Nephron (organoid): ENCODE measurements around the gene RAB3GAP1.
A peak's percentile ranks its signal among the peaks of the same experiment; 100 is the strongest.
"Not testable (repeated sequence)": the region's sequence is repeated elsewhere in the genome, so short reads cannot be mapped to it uniquely, and the experiment has no call there.

Source experiments
- H3K27ac Mint-ChIP-seq, 3 experiments: 2 replicates each; pipeline ENCODE4 v1.8.0; 2020; ENCODE audit warnings: mixed read lengths in 3 of 3, mild to moderate bottlenecking in 2 of 3, moderate library complexity in 1 of 3
- H3K27me3 Mint-ChIP-seq: 2 replicates; pipeline ENCODE4 v1.8.0; 2021; ENCODE audit warnings: low read depth, mild to moderate bottlenecking, moderate library complexity, mixed read lengths
- H3K36me3 Mint-ChIP-seq: 2 replicates; pipeline ENCODE4 v1.8.0; 2020; ENCODE audit warnings: low read depth, mixed read lengths
- H3K4me1 Mint-ChIP-seq: 2 replicates; pipeline ENCODE4 v1.8.0; 2020; ENCODE audit warnings: mixed read lengths
- H3K4me3 Mint-ChIP-seq, 3 experiments: 2 replicates each; pipeline ENCODE4 v1.8.0; 2020; ENCODE audit warnings: mild to moderate bottlenecking in 3 of 3, mixed read lengths in 3 of 3, moderate library complexity in 2 of 3
- H3K9me3 Mint-ChIP-seq: 2 replicates; pipeline ENCODE4 v1.8.0; 2020; ENCODE audit warnings: mixed read lengths
- CTCF ChIP-seq, 3 experiments: fragments of 200-600 bp; sonication (generic); IDR thresholded peaks; one replicate each; pipeline ENCODE4 v1.5.0; 2021; ENCODE audit warnings: antibody characterized with exemption in 3 of 3; ENCODE audit not compliant: unreplicated experiment in 3 of 3

The RAB3GAP1 gene

GRCh38 chr2:135099802-135100483, 47.9 kb downstream of the RAB3GAP1 start:
- Mint-ChIP-seq H3K27ac (no peak overlapping the region), H3K9me3 (peaks cover 18% of the 10 kb centered on the region), H3K4me3 (no peak overlapping the region), H3K4me1 (no peaks in the 10 kb centered on the region), H3K27me3 (no peaks in the 10 kb centered on the region), H3K36me3 (peaks cover 43% of the 10 kb centered on the region)
- no peak for TF ChIP-seq CTCF (IDR thresholded peaks at IDR 0.05; ENCODE audit: unreplicated experiment in 3 of 3)

- Mint-ChIP-seq H3K4me3 (no peak overlapping the region), H3K27ac (no peak overlapping the region), H3K27me3 (no peaks in the 10 kb centered on the region), H3K4me1 (no peaks in the 10 kb centered on the region), H3K36me3 (peaks cover 63% of the 10 kb centered on the region), H3K9me3 (peaks cover 27% of the 10 kb centered on the region)
- TF ChIP-seq CTCF (IDR thresholded peaks at IDR 0.05; ENCODE audit: unreplicated experiment in 3 of 3) = no peak
Measured at GRCh38 chr2:135103843-135104242, 51.8 kb downstream of the RAB3GAP1 start.

GRCh38 chr2:135105513-135106316, 53.6 kb downstream of the RAB3GAP1 start:
- peaks cover 28% of the 10 kb centered on the region for H3K9me3 Mint-ChIP-seq
- H3K27me3 Mint-ChIP-seq, H3K4me3 Mint-ChIP-seq, H3K27ac Mint-ChIP-seq, H3K4me1 Mint-ChIP-seq: not testable (repeated sequence)
- peaks cover 67% of the 10 kb centered on the region for H3K36me3 Mint-ChIP-seq

GRCh38 chr2:135113322-135113721, 61.2 kb downstream of the RAB3GAP1 start:
- Mint-ChIP-seq H3K4me3 (no peak overlapping the region), H3K27ac (no peak overlapping the region), H3K4me1 (peaks cover 9% of the 10 kb centered on the region), H3K9me3 (peaks cover 7% of the 10 kb centered on the region), H3K27me3 (no peaks in the 10 kb centered on the region), H3K36me3 (peaks cover 45% of the 10 kb centered on the region)
- TF ChIP-seq CTCF (IDR thresholded peaks at IDR 0.05; ENCODE audit: unreplicated experiment in 3 of 3) = no peak

GRCh38 chr2:135119582-135119981, 67.5 kb downstream of the RAB3GAP1 start:
- H3K27ac Mint-ChIP-seq = no peak overlapping the region
- no peak overlapping the region for H3K4me3 Mint-ChIP-seq
- peaks cover 3% of the 10 kb centered on the region for H3K9me3 Mint-ChIP-seq
- no peaks in the 10 kb centered on the region for H3K4me1 Mint-ChIP-seq
- H3K36me3 Mint-ChIP-seq = peaks cover 30% of the 10 kb centered on the region
- no peak for TF ChIP-seq CTCF (IDR thresholded peaks at IDR 0.05; ENCODE audit: unreplicated experiment in 3 of 3)
- H3K27me3 Mint-ChIP-seq = no peaks in the 10 kb centered on the region

DNA sequence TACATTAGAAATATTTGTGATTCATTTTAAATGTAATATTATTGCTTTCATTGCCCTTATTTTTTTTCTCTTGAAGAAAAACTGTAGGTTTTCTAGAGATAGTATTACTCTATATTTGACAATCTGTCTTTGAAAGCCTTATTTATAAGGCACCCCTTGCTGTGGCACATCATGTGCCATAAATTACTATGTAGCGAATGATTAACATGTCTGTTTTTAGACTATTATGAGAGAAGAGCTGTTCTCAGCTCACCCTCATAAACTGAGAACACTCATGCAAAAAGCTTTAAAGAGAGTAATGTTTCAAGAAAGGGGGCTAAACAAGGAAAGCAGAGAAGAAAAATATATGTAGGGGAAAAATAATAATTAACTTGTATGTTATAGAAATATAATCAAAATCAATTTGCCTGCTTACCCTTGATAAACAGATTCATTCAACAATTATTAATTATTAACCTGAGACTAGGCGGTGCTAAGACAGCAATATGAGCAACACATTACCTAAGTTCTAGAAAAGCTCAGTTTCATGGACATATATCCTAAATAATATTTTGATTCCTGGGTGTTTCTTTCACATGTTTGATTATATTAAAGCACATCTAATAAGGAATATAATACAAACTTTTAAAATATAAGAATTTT, 69.0 kb downstream of the RAB3GAP1 start:
- H3K27me3 Mint-ChIP-seq = no peaks in the 10 kb centered on the region
- H3K27ac Mint-ChIP-seq = peak overlapping the region in 1 of 3 experiments; percentile 23
- H3K9me3 Mint-ChIP-seq = peaks cover 3% of the 10 kb centered on the region
- no peak for TF ChIP-seq CTCF (IDR thresholded peaks at IDR 0.05; ENCODE audit: unreplicated experiment in 3 of 3)
- H3K4me1 Mint-ChIP-seq = no peaks in the 10 kb centered on the region
- H3K36me3 Mint-ChIP-seq = peaks cover 41% of the 10 kb centered on the region
- H3K4me3 Mint-ChIP-seq = no peak overlapping the region

- H3K4me1 Mint-ChIP-seq, H3K27me3 Mint-ChIP-seq, H3K4me3 Mint-ChIP-seq, H3K27ac Mint-ChIP-seq, H3K9me3 Mint-ChIP-seq: not testable (repeated sequence)
- H3K36me3 Mint-ChIP-seq = peaks cover 41% of the 10 kb centered on the region
Measured at GRCh38 chr2:135121658-135122039, 69.6 kb downstream of the RAB3GAP1 start.
